Endodermal cell (in vitro differentiated cells): Measurements from ENCODE around the gene ZNF282. TPM values are rescaled to one million over a fixed set of nuclear protein-coding genes. Genes with fewer than 3 reads are reported as not detected.

Experiments
- DNase-seq: peaks from one replicate; pipeline ENCODE4 v3.0.0-alpha.2; 2017
- H3K27ac ChIP-seq: 2 replicates; pipeline ENCODE4 v1.5.1; 2013; ENCODE audit warnings: mild to moderate bottlenecking, low read depth, low read length, moderate library complexity
- H3K27me3 ChIP-seq: 2 replicates; pipeline ENCODE4 v1.6.1; 2013; ENCODE audit warnings: mild to moderate bottlenecking, low read length, moderate library complexity; ENCODE audit not compliant: insufficient read depth, control insufficient read depth, poor library complexity, severe bottlenecking
- H3K36me3 ChIP-seq: 2 replicates; pipeline ENCODE4 v1.7.0; 2013; ENCODE audit warnings: mild to moderate bottlenecking, low read length, moderate library complexity; ENCODE audit not compliant: control insufficient read depth, insufficient read depth
- H3K4me1 ChIP-seq: one replicate; pipeline ENCODE4 v1.7.0; 2013; ENCODE audit warnings: low read length; ENCODE audit not compliant: control insufficient read depth, insufficient read depth
- H3K4me3 ChIP-seq: 2 replicates; pipeline ENCODE4 v1.5.1; 2013; ENCODE audit warnings: mild to moderate bottlenecking, low read length, moderate library complexity
- H3K9ac ChIP-seq: 2 replicates; pipeline ENCODE4 v1.6.1; 2013; ENCODE audit warnings: mild to moderate bottlenecking, low read length, moderate library complexity; ENCODE audit not compliant: poor library complexity, severe bottlenecking; ENCODE audit errors: extremely low read depth
- H3K9me3 ChIP-seq: 2 replicates; pipeline ENCODE4 v1.6.1; 2013; ENCODE audit warnings: mild to moderate bottlenecking, low read length, moderate library complexity; ENCODE audit not compliant: control insufficient read depth
- H3K27ac Mint-ChIP-seq: 2 replicates; pipeline ENCODE4 v1.8.0; 2020; ENCODE audit warnings: mixed read lengths
- H3K27me3 Mint-ChIP-seq: 2 replicates; pipeline ENCODE4 v1.8.0; 2021; ENCODE audit warnings: mild to moderate bottlenecking, mixed read lengths; ENCODE audit not compliant: insufficient read depth
- H3K36me3 Mint-ChIP-seq: 2 replicates; pipeline ENCODE4 v1.8.0; 2020; ENCODE audit warnings: low read depth, mixed read lengths
- H3K4me1 Mint-ChIP-seq: 2 replicates; pipeline ENCODE4 v1.8.0; 2020; ENCODE audit warnings: mixed read lengths
- H3K4me3 Mint-ChIP-seq: 2 replicates; pipeline ENCODE4 v1.8.0; 2020; ENCODE audit warnings: mild to moderate bottlenecking, moderate library complexity, mixed read lengths
- H3K9me3 Mint-ChIP-seq: 2 replicates; pipeline ENCODE4 v1.8.0; 2020; ENCODE audit warnings: mild to moderate bottlenecking, mixed read lengths
- WGBS, 2 experiments: methylation state at CpG; one replicate each; pipeline versions ENCODE4 v1.1.5 to v1.1.7; 2013; ENCODE audit warnings: missing lambda C conversion rate in 2 of 2, mixed read lengths in 1 of 2; ENCODE audit not compliant: insufficient coverage in 1 of 2, insufficient read length in 1 of 2; 5-methylcytosine and 5-hydroxymethylcytosine counted together
- total RNA-seq, 2 donors: library from RNA; stranded (reverse); fragmentation: NEBNext Ultra II Directional in 1 of 2; extraction: Animal tissue kit (Norgen Biotek cat#: 25700) in 1 of 2; gene quantifications; 2 replicates in 1 of 2; 3 replicates in 1 of 2; pipeline ENCODE4 v1.2.1, GENCODE V29; 2021
- TF ChIP-seq, protein P1 (sequence below): fragments of 200-600 bp; sonication (generic); conservative IDR thresholded peaks from 2 replicates; pipeline ENCODE4 v1.5.0; 2021; ENCODE audit warnings: antibody characterized with exemption, mild to moderate bottlenecking

ZNF282 gene
- total RNA-seq, 2 donors from 2014 or later, result 28.8 to 29.8 TPM

DNA sequence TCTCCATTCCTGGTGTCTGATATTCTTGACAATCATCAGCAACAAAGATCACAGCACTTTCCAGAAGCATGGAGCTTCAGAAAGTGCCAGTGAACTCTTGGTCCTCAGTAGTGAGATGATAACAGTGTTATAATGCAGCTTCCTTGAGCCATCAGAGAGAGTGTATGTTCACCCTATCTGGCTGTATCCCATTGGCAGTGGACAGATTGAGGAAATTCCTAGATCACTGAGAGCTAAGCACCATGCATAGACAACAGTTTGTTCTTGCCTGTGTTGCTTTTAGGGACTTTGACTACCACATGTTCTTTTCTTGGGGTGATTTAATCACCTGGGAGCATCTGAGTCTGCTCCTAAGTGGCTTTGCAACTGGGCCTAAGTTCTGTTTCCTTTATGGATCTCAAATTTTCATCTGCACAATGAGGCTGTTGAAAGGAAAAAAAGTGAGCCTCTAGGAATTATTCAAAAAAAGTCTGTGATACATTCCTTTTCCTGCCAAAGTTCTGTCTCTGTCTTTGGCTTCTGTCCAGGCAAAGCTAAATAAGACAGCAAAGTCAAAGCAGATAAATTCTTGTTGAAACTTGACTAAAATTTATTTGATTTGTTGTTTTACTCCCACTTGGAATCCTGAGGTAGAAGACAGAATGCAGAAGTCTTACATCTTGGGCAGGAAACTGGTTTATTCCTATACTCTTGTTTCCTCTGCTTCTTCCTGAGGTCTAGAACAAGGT lies 14.5 kb upstream of the ZNF282 start:
- no peak overlapping the region for H3K27ac ChIP-seq

DNA sequence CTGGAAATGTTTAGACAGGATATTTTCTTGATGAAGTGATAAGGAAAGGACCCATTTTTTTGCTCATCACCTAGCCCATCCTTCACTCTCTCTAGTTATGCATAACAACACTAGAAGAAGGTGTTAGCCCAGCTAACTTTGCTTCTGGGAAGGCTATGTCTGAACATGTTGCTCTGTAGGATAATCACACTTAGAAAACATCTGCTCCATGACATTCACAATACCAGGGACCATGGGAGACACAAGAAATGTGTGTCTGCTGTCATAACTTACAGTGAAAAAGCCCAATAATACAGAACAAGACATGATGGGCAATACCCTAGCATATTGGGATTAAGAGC lies 13.9 kb upstream of the ZNF282 start:
- no peaks in the 10 kb centered on the region for H3K9me3 ChIP-seq
- H3K27me3 ChIP-seq, result no peaks in the 10 kb centered on the region
- DNase-seq, result no peak
- peaks cover 44% of the 10 kb centered on the region for H3K36me3 Mint-ChIP-seq
- no peaks in the 10 kb centered on the region for H3K4me1 ChIP-seq
- H3K36me3 ChIP-seq, result peaks cover 51% of the 10 kb centered on the region
- no peaks in the 10 kb centered on the region for H3K9me3 Mint-ChIP-seq
- TF ChIP-seq, protein P1, sequence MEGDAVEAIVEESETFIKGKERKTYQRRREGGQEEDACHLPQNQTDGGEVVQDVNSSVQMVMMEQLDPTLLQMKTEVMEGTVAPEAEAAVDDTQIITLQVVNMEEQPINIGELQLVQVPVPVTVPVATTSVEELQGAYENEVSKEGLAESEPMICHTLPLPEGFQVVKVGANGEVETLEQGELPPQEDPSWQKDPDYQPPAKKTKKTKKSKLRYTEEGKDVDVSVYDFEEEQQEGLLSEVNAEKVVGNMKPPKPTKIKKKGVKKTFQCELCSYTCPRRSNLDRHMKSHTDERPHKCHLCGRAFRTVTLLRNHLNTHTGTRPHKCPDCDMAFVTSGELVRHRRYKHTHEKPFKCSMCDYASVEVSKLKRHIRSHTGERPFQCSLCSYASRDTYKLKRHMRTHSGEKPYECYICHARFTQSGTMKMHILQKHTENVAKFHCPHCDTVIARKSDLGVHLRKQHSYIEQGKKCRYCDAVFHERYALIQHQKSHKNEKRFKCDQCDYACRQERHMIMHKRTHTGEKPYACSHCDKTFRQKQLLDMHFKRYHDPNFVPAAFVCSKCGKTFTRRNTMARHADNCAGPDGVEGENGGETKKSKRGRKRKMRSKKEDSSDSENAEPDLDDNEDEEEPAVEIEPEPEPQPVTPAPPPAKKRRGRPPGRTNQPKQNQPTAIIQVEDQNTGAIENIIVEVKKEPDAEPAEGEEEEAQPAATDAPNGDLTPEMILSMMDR, result no peak
- no peak overlapping the region for H3K4me3 Mint-ChIP-seq
- H3K4me1 Mint-ChIP-seq, result peaks cover 2% of the 10 kb centered on the region
- H3K27me3 Mint-ChIP-seq, result no peaks in the 10 kb centered on the region
- no peak overlapping the region for H3K27ac Mint-ChIP-seq
- no peak overlapping the region for H3K27ac ChIP-seq
- no peak overlapping the region for H3K9ac ChIP-seq
- no peak overlapping the region for H3K4me3 ChIP-seq

More for the DNA sequence above, 14.5 kb upstream of the ZNF282 start:
- Mint-ChIP-seq H3K4me1 (peaks cover 2% of the 10 kb centered on the region), H3K27me3 (no peaks in the 10 kb centered on the region), H3K9me3 (no peaks in the 10 kb centered on the region), H3K4me3 (no peak overlapping the region), H3K27ac (no peak overlapping the region), H3K36me3 (peaks cover 48% of the 10 kb centered on the region)
- no peak for DNase-seq
- Histone ChIP-seq H3K27me3 (no peaks in the 10 kb centered on the region), H3K9me3 (no peaks in the 10 kb centered on the region), H3K4me3 (no peak overlapping the region), H3K36me3 (peaks cover 54% of the 10 kb centered on the region), H3K4me1 (no peaks in the 10 kb centered on the region), H3K9ac (no peak overlapping the region)
- TF ChIP-seq, protein P1, result no peak

DNA sequence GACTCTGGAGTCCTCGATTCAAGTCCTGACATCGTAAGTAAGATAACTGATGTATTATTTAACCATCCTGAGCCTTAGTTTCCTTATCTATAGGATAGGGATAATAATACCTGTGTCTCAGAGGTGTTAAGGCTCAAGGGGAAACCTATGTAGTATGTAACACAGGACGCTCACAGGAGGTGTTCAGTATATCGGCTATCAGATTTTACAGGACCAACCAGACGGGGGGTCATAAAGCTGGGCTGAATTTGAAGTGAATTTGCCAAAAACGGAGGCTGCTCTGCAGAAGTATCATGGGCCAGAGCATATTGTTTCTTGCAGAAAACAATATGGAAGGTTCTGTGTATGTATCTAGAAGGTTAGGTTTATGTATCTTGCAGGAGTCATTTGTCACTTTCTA lies 11.1 kb upstream of the ZNF282 start:
- Histone ChIP-seq H3K9me3 (no peaks in the 10 kb centered on the region), H3K4me3 (no peak overlapping the region), H3K27me3 (no peaks in the 10 kb centered on the region), H3K36me3 (peaks cover 25% of the 10 kb centered on the region), H3K4me1 (no peaks in the 10 kb centered on the region), H3K9ac (no peak overlapping the region), H3K27ac (no peak overlapping the region)
- H3K27me3 Mint-ChIP-seq, result peaks cover 2% of the 10 kb centered on the region
- no peak overlapping the region for H3K4me3 Mint-ChIP-seq
- TF ChIP-seq, protein P1, result no peak
- H3K27ac Mint-ChIP-seq, result no peak overlapping the region
- H3K36me3 Mint-ChIP-seq, result peaks cover 21% of the 10 kb centered on the region
- peaks cover 2% of the 10 kb centered on the region for H3K4me1 Mint-ChIP-seq
- WGBS, 2 experiments, result 87 to 90% methylated on average over 6 of the region's 6 CpGs
- no peaks in the 10 kb centered on the region for H3K9me3 Mint-ChIP-seq
- DNase-seq, result no peak
